Stimulated activated CD4-positive, alpha-beta T cell treated with anti-CD3 and anti-CD28 coated beads, Interleukin-12 subunit alpha, Interleukin-12 subunit beta, amount 100 ng/mL, for 24 hours (primary cell): ENCODE results near the gene DCAF10.
"Not testable (repeated sequence)": the region's sequence is repeated elsewhere in the genome, so short reads cannot be mapped to it uniquely, and the experiment has no call there.

Source experiments
- DNase-seq, 2 experiments: peaks; one replicate each; pipeline ENCODE4 v3.0.0-alpha.2; 2020; ENCODE audit warnings: low read depth in 2 of 2

The DCAF10 gene

GRCh38 chr9:37908698-37909186 is 108.1 kb downstream of the DCAF10 start:
- DNase-seq, result no peak

- DNase-seq, result no peak
Observed at GRCh38 chr9:37909326-37909725, 108.7 kb downstream of the DCAF10 start.

GRCh38 chr9:37909836-37910235 is 109.2 kb downstream of the DCAF10 start:
- DNase-seq, result not testable (repeated sequence)

GRCh38 chr9:37910271-37910670 is 109.7 kb downstream of the DCAF10 start:
- no peak for DNase-seq

- DNase-seq, result no peak
Observed at GRCh38 chr9:37911271-37911681, 110.7 kb downstream of the DCAF10 start.

GRCh38 chr9:37913480-37914153 is 113.0 kb downstream of the DCAF10 start:
- DNase-seq, result peak; percentile 59 to 82

GRCh38 chr9:37914154-37914551 is 113.6 kb downstream of the DCAF10 start:
- no peak for DNase-seq

- DNase-seq, result no peak
Observed at GRCh38 chr9:37914701-37915358, 114.2 kb downstream of the DCAF10 start.

GRCh38 chr9:37915911-37916470 is 115.4 kb downstream of the DCAF10 start:
- DNase-seq, result no peak

- no peak for DNase-seq
Observed at GRCh38 chr9:37916471-37917312, 116.1 kb downstream of the DCAF10 start.
